ENCODE results near the gene RPS27. TPM values are rescaled to one million over a fixed set of nuclear protein-coding genes. Genes with fewer than 3 reads are reported as not detected.

Gene RPS27
- total RNA-seq (3,498 TPM), polyA plus RNA-seq (10,997 TPM)

GRCh38 chr1:153990468-153991150 is at the start of gene RPS27:
Gene RPS27, plus strand, starts transcription at chr1:153990762. Its CDS starts 35 bp downstream, at chr1:153990797.
- under 1% methylated on average over 36 of the region's 36 CpGs for WGBS
- peaks cover 2% of the 10 kb centered on the region for H3K4me1 ChIP-seq (ENCODE audit: insufficient read depth)
- DNase-seq (ENCODE audit: extremely low spot score) = peak; percentile 98
- H3K4me3 ChIP-seq (ENCODE audit: low read depth, low read length) = peak within 1 kb of the TSS; percentile 84
- peak within 1 kb of the TSS; percentile 97 for H3K27ac ChIP-seq (ENCODE audit: low read depth)
- H3K36me3 ChIP-seq (ENCODE audit: insufficient read depth) = peaks cover 4% of the 10 kb centered on the region

- 93% methylated on average over 34 of the region's 34 CpGs for WGBS
- Histone ChIP-seq H3K36me3 (ENCODE audit: insufficient read depth) (no peaks in the 10 kb centered on the region), H3K4me1 (ENCODE audit: insufficient read depth) (no peaks in the 10 kb centered on the region), H3K4me3 (ENCODE audit: low read depth, low read length) (no peak overlapping the region), H3K27ac (ENCODE audit: low read depth) (no peak overlapping the region)
- DNase-seq (ENCODE audit: extremely low spot score) = no peak
Measured at GRCh38 chr1:153941826-153942725, 48.5 kb upstream of the RPS27 start.

DNA sequence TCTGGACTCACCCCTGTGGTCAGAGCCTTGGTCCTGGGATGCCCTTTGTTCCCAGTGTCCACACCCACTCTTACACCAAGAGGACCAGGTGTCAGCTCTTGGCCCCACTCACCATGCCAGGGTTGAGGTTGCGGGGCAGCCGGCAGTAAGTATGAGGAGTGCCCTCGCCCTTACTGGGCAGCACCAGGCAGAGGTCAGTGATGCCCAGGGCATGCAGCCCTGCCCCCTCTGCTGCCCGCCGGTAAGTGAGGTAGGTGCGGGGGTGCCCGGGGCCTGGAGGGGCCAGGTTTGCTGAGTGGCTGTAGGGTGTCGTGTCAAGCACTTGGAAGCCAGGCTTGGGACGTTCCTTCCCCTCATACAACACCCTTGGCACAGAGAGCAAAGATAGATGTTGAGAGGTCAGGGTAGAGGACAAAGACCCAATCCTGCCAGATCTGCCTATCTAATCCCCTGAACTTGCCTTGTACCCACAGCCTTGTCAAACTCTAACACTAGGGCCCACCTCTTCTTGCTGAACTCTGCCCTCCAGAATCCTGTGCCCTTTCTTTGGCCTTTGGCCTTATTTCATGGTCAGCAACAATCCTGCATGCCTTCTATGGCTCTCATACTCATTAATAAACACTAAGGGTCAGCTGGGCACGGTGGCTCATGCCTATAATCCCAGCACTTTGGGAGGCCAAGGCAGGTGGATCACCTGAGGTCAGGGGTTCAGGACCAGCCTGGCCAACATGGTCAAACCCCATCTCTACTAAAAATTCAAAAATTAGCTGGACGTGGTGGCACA is 47.6 kb upstream of the RPS27 start:
- Histone ChIP-seq H3K4me3 (ENCODE audit: low read depth, low read length) (no peak overlapping the region), H3K36me3 (ENCODE audit: insufficient read depth) (no peaks in the 10 kb centered on the region), H3K27ac (ENCODE audit: low read depth) (no peak overlapping the region), H3K4me1 (ENCODE audit: insufficient read depth) (no peaks in the 10 kb centered on the region)
- no peak for DNase-seq (ENCODE audit: extremely low spot score)
- WGBS = 89% methylated on average over 11 of the region's 11 CpGs

DNA sequence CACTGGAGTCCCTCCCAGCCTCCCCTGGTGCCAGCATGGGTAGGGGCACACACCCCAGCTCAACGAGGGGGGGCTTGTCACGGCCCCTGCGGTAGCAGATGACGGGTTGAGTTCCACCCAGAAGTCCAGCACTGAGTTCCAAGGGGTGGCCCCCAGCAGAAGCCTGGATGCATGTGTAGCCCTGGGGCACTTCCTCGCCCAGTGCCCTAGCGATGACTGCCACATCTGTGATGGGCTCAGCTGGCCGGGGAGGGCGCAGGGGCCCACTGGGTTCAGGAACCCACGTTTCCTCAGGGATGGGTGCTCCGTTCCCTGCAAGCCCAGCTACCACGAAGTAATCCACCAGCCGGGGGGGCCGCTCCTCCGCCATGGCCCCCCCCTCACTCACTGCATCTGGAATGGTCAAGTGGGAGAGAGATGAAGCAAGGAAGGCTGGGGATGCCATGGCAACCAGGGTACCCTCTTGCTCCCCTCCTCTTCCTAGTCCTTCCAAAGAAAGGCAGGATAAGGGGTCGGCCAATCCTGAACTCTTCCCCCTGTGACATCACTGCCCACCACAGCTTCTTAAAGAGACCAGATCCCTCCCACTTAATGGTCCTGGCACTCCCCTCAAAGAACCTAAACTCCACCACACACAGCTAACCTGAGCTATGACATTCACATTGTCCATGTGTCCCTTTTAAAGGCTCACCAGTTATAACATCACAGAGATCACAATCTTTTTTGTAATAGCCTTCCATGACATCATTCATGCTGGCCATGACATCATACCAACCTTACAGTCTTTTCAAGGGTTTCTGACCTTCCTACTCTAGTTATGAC is 46.3 kb upstream of the RPS27 start:
- no peak for DNase-seq (ENCODE audit: extremely low spot score)
- no peak overlapping the region for H3K4me3 ChIP-seq (ENCODE audit: low read depth, low read length)
- H3K4me1 ChIP-seq (ENCODE audit: insufficient read depth) = no peaks in the 10 kb centered on the region
- 83% methylated on average over 15 of the region's 15 CpGs for WGBS
- peaks cover 4% of the 10 kb centered on the region for H3K36me3 ChIP-seq (ENCODE audit: insufficient read depth)
- H3K27ac ChIP-seq (ENCODE audit: low read depth) = no peak overlapping the region

GRCh38 chr1:153944827-153945117 is 45.8 kb upstream of the RPS27 start:
- Histone ChIP-seq H3K4me1 (ENCODE audit: insufficient read depth) (no peaks in the 10 kb centered on the region), H3K27ac (ENCODE audit: low read depth) (peak overlapping the region; percentile 59), H3K4me3 (ENCODE audit: low read depth, low read length) (peak overlapping the region; percentile 94), H3K36me3 (ENCODE audit: insufficient read depth) (peaks cover 5% of the 10 kb centered on the region)
- no peak for DNase-seq (ENCODE audit: extremely low spot score)
- WGBS = 67% methylated on average over 3 of the region's 3 CpGs

DNA sequence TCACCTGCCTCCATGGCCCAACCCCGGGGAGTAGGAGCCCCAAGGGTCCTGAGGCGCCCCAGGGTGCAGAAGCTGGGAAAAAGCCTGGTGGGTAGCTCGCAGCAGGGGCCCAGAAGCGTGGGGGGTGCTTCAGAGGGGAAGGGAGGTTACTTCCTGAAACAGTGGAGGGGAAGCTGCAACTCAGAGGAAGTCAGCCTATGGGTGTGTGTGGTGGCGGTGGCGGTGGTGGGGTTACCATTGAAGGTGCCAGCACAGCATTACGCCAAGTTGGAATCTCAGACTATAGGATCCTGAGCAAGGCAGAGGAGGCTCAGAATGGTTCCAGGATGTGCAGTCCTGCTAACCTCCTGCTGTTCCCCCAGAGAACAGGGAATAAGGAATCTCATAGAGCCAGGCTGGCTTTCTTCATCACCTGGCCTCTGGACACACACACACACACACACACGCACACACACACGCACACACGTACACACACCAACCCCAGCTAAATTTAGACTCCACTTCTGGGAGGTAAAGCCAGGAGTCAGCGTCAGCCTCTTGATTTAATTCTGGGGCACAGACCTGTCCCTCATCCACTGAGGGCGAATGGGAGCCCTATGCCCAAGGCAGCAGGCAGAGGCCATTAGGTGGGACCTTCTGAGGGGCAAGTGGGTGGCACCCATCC is 45.3 kb upstream of the RPS27 start:
- WGBS = 29% methylated on average over 12 of the region's 12 CpGs

DNA sequence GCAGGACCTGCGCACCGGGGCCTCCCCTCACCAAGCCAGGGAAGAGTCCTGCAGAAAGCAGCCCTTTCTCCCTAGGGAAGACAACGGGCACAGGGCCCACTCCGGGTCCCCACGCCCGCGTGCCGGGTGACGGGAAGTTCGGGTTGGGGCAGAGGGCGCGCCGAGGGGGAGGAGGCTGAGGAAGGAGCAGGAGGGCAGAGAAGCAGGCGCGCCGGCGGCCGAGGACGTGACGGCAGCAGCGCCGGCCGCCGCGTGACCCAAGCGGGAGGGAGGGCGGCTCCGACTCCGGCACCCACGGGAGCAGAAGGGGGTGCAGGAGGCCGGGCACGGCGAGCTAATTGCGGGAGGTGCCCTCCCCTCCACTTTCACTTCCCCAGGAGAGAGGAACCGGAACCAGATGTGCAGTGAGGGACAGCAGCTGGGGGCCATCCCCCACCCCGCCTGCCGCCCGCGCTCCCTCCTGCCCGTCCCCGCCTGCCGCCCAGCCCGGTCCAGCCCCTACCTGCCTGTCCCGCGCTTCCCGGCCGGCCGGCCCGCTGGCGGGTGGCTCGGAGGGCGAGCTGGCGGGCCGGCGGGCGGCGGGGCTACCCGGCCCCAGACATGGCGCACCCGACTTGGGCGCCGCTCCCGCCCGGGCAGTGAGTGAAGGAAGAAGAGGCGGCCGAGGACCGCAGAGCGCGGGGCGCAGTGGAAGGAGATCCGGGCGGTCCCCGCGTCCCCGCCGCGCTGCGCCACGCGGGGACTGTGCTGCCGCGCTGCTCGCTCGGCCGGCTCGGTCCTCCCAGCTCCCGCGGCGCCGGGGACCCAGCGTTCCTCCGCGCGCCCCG is 44.6 kb upstream of the RPS27 start:
- Histone ChIP-seq H3K27ac (ENCODE audit: low read depth) (peak overlapping the region; percentile 93), H3K4me1 (ENCODE audit: insufficient read depth) (no peaks in the 10 kb centered on the region), H3K4me3 (ENCODE audit: low read depth, low read length) (peak overlapping the region; percentile 94), H3K36me3 (ENCODE audit: insufficient read depth) (peaks cover 5% of the 10 kb centered on the region)
- DNase-seq (ENCODE audit: extremely low spot score) = no peak
- under 1% methylated on average over 95 of the region's 95 CpGs for WGBS

More for the DNA sequence above, 45.3 kb upstream of the RPS27 start:
- peaks cover 5% of the 10 kb centered on the region for H3K36me3 ChIP-seq (ENCODE audit: insufficient read depth)
- H3K4me1 ChIP-seq (ENCODE audit: insufficient read depth) = no peaks in the 10 kb centered on the region
- peak overlapping the region; percentile 93 for H3K27ac ChIP-seq (ENCODE audit: low read depth)
- H3K4me3 ChIP-seq (ENCODE audit: low read depth, low read length) = peak overlapping the region; percentile 94
- no peak for DNase-seq (ENCODE audit: extremely low spot score)

DNA sequence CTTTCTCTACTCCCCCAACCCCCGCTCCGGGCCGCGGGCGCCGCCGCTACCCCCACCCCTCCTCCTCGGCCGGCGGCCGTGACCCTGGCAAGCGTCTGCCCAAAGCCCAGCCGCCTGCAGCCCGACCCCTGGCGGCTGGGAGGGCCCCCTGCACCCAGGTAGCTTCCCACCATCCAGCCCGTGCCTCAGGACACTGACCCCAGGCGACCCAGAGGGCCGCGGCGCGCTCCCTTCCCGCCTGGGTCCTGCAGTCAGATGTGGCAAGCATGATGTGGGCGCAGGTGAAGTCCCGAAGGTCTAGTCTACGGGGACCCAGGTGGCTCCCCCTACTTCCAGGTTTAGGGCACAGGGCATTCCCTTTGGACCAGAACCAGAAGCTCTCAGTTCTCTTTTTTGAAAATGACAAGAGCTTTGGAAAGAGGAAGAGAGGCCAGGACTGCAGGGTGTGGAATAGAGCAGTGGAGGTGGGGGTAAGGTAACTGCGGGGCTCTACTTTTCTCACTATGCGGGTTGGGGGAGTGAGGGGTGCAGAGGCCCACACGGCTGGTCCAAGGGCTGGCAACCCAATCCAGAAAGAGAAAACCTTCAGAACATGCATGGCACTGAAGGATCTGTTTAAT is 43.8 kb upstream of the RPS27 start, which contains the start of gene DENND4B:
DENND4B (minus strand) TSS at position 97 of the 620 bp plus-strand sequence. CDS start 2,344 bp downstream, outside the sequence.
- 10% methylated on average over 28 of the region's 28 CpGs for WGBS
- DNase-seq (ENCODE audit: extremely low spot score) = no peak
- H3K36me3 ChIP-seq (ENCODE audit: insufficient read depth) = peaks cover 5% of the 10 kb centered on the region
- peak within 1 kb of the TSS; percentile 93 for H3K27ac ChIP-seq (ENCODE audit: low read depth)
- H3K4me1 ChIP-seq (ENCODE audit: insufficient read depth) = no peaks in the 10 kb centered on the region
- peak within 1 kb of the TSS; percentile 94 for H3K4me3 ChIP-seq (ENCODE audit: low read depth, low read length)

GRCh38 chr1:153951183-153951582 is 39.4 kb upstream of the RPS27 start:
- 93% methylated on average over 11 of the region's 11 CpGs for WGBS
- peaks cover 5% of the 10 kb centered on the region for H3K36me3 ChIP-seq (ENCODE audit: insufficient read depth)

GRCh38 chr1:153951801-153952200 is 38.8 kb upstream of the RPS27 start:
- Histone ChIP-seq H3K27ac (ENCODE audit: low read depth) (no peak overlapping the region), H3K4me1 (ENCODE audit: insufficient read depth) (peaks cover 3% of the 10 kb centered on the region), H3K36me3 (ENCODE audit: insufficient read depth) (peaks cover 5% of the 10 kb centered on the region), H3K4me3 (ENCODE audit: low read depth, low read length) (no peak overlapping the region)
- WGBS = 90% methylated on average over 2 of the region's 2 CpGs
- no peak for DNase-seq (ENCODE audit: extremely low spot score)

More at GRCh38 chr1:153951183-153951582, 39.4 kb upstream of the RPS27 start:
- Histone ChIP-seq H3K4me1 (ENCODE audit: insufficient read depth) (peaks cover 3% of the 10 kb centered on the region), H3K27ac (ENCODE audit: low read depth) (no peak overlapping the region), H3K4me3 (ENCODE audit: low read depth, low read length) (no peak overlapping the region)
- DNase-seq (ENCODE audit: extremely low spot score) = no peak

DNA sequence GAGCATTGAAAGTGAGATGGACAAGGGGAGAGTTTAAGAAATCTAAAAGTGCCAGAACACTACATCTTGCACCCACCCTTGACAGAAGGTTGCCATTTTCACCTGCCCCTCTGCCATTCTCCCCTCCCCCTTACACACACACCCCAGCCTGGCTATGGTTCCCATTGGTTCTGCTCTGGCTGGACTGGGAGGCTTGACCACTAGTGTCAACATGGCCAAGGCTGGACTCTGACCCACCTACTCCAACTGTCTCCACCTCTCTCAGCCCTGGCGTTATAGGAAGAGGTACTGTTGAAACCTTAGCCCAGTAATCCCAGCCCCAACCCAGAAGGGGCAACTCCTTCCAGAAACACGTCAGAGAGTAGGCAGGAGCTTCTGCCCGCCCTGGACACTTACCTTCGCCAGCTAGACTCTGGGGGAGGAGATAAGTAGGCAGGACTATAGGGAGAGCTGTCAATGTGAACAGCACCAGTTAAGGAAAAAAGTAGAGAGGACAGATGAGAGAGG is 36.6 kb upstream of the RPS27 start:
- no peak overlapping the region for H3K4me3 ChIP-seq (ENCODE audit: low read depth, low read length)
- no peak overlapping the region for H3K27ac ChIP-seq (ENCODE audit: low read depth)
- peaks cover 3% of the 10 kb centered on the region for H3K36me3 ChIP-seq (ENCODE audit: insufficient read depth)
- DNase-seq (ENCODE audit: extremely low spot score) = no peak
- peaks cover 5% of the 10 kb centered on the region for H3K4me1 ChIP-seq (ENCODE audit: insufficient read depth)
- WGBS = 79% methylated on average over 4 of the region's 4 CpGs
